ENCODE data around the gene ZNF341. TPM values are rescaled to one million over a fixed set of nuclear protein-coding genes. Genes with fewer than 3 reads are reported as not detected.

Gene ZNF341
- total and polyA plus RNA-seq, 2 experiments from 2014 or later = 4.3 to 6.1 TPM

- no peak overlapping the region for H3K27ac Mint-ChIP-seq
- H3F3A ChIP-seq (replicated peaks; ENCODE audit: low read depth) = no peaks in the 10 kb centered on the region
- no peaks in the 10 kb centered on the region for H3K9me3 Mint-ChIP-seq
- no peaks in the 10 kb centered on the region for H4K20me1 ChIP-seq (replicated peaks; ENCODE audit: insufficient read depth)
- H3K79me2 ChIP-seq (replicated peaks; ENCODE audit: insufficient read depth) = no peaks in the 10 kb centered on the region
- ATAC-seq (no peak), DNase-seq (ENCODE audit: low spot score) (no peak)
- H3K27me3 ChIP-seq (ENCODE audit: insufficient read depth) = no peaks in the 10 kb centered on the region
- no peaks in the 10 kb centered on the region for H3K9me2 ChIP-seq (ENCODE audit: insufficient read depth)
- H3K36me3 Mint-ChIP-seq (ENCODE audit: low read depth) = no peaks in the 10 kb centered on the region
- H3K4me1 ChIP-seq (ENCODE audit: insufficient read depth) = no peaks in the 10 kb centered on the region
- no peak overlapping the region for H3K4me3 Mint-ChIP-seq
- peaks cover 5% of the 10 kb centered on the region for H3K4me1 Mint-ChIP-seq
- H3K27me3 Mint-ChIP-seq (ENCODE audit: insufficient read depth, low read depth, poor library complexity) = no peaks in the 10 kb centered on the region
- no peak overlapping the region for H2AFZ ChIP-seq
- no peak overlapping the region for H3K4me3 ChIP-seq
- no peak overlapping the region for H3K4me2 ChIP-seq
- H3K27ac ChIP-seq (ENCODE audit: low read depth) = no peak overlapping the region
- H3K36me3 ChIP-seq (ENCODE audit: insufficient read depth) = no peaks in the 10 kb centered on the region
- no peak for TF ChIP-seq REST (IDR thresholded peaks at IDR 0.05; ENCODE audit: unreplicated experiment)
- TF ChIP-seq CREB1 (CRISPR knock-in tag; IDR thresholded peaks at IDR 0.05; ENCODE audit: low read depth) = no peak
- TF ChIP-seq STAT1 (IDR thresholded peaks at IDR 0.05; ENCODE audit: unreplicated experiment) = no peak
- no peak for TF ChIP-seq ZNF331 (CRISPR knock-in tag; IDR thresholded peaks at IDR 0.05; ENCODE audit: low read depth)
- no peak for TF ChIP-seq ZNF462 (CRISPR knock-in tag; IDR thresholded peaks at IDR 0.05)
- no peak for TF ChIP-seq NANOG (IDR thresholded peaks at IDR 0.05; ENCODE audit: borderline replicate concordance)
- TF ChIP-seq, protein P1, sequence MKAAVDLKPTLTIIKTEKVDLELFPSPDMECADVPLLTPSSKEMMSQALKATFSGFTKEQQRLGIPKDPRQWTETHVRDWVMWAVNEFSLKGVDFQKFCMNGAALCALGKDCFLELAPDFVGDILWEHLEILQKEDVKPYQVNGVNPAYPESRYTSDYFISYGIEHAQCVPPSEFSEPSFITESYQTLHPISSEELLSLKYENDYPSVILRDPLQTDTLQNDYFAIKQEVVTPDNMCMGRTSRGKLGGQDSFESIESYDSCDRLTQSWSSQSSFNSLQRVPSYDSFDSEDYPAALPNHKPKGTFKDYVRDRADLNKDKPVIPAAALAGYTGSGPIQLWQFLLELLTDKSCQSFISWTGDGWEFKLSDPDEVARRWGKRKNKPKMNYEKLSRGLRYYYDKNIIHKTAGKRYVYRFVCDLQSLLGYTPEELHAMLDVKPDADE (IDR thresholded peaks at IDR 0.05) = no peak
- TF ChIP-seq EZH2phosphoT487 (IDR thresholded peaks at IDR 0.05; ENCODE audit: unreplicated experiment) = no peak
- no peak for TF ChIP-seq EZH2 (IDR thresholded peaks at IDR 0.05; ENCODE audit: low read depth, unreplicated experiment)
- TF ChIP-seq, protein P2, sequence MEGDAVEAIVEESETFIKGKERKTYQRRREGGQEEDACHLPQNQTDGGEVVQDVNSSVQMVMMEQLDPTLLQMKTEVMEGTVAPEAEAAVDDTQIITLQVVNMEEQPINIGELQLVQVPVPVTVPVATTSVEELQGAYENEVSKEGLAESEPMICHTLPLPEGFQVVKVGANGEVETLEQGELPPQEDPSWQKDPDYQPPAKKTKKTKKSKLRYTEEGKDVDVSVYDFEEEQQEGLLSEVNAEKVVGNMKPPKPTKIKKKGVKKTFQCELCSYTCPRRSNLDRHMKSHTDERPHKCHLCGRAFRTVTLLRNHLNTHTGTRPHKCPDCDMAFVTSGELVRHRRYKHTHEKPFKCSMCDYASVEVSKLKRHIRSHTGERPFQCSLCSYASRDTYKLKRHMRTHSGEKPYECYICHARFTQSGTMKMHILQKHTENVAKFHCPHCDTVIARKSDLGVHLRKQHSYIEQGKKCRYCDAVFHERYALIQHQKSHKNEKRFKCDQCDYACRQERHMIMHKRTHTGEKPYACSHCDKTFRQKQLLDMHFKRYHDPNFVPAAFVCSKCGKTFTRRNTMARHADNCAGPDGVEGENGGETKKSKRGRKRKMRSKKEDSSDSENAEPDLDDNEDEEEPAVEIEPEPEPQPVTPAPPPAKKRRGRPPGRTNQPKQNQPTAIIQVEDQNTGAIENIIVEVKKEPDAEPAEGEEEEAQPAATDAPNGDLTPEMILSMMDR (conservative IDR thresholded peaks at IDR 0.05; ENCODE audit: low read depth in 2 of 2) = no peak
- no peak for TF ChIP-seq JUNB (IDR thresholded peaks at IDR 0.05; ENCODE audit: unreplicated experiment)
- no peak for TF ChIP-seq ZNF114 (CRISPR knock-in tag; IDR thresholded peaks at IDR 0.05)
- TF ChIP-seq POLR2AphosphoS5 (IDR thresholded peaks at IDR 0.05; ENCODE audit: low read depth) = no peak
Measured at GRCh38 chr20:33773412-33774089, 41.8 kb downstream of the ZNF341 start.

Measured in GM23338 (cell line).